HG03139 (cell line): ENCODE data around the gene OR2A14.
A peak's percentile ranks its signal among the peaks of the same experiment; 100 is the strongest.
"Not testable (repeated sequence)": the region's sequence is repeated elsewhere in the genome, so short reads cannot be mapped to it uniquely, and the experiment has no call there.

Experiments
- ATAC-seq: cut with Tn5 transposase; IDR thresholded peaks from one replicate; pipeline ENCODE4 v1.9.1; 2021; ENCODE audit not compliant: unreplicated experiment

OR2A14 gene, protein sequence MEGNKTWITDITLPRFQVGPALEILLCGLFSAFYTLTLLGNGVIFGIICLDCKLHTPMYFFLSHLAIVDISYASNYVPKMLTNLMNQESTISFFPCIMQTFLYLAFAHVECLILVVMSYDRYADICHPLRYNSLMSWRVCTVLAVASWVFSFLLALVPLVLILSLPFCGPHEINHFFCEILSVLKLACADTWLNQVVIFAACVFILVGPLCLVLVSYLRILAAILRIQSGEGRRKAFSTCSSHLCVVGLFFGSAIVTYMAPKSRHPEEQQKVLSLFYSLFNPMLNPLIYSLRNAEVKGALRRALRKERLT

DNA sequence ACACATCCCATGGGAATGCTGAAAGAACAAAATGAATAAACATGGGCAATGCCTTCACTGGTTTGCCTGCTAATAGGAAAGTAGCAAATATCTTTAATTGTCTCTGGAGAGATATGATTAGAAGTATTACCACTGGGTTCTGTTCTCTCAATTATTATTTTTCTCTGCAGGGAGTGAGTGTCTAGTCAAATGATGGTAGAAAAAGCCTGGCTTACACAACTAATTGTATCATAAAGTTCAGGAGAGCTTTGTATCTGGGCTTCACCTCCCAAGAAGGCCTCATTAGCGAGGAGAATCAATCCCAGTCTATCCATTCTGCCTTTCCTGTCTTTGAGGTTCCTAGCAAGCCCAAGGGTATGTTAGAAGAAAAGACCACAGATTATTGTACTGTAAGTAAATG lies at the start of gene OR2A14:
Gene OR2A14 (plus strand): TSS at position 301 of the 400 bp plus-strand sequence. CDS start 5,937 bp downstream, outside the sequence.
- ATAC-seq: no peak

DNA sequence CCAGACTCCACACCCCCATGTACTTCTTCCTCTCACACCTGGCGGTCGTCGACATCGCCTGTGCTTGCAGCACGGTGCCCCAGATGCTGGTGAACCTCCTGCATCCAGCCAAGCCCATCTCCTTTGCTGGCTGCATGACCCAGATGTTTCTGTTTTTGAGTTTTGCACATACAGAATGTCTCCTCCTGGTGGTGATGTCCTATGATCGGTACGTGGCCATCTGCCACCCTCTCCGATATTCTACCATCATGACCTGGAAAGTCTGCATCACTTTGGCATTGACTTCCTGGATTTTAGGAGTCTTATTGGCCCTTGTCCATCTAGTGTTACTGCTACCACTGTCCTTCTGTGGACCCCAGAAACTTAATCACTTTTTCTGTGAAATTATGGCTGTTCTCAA lies 48.6 kb upstream of the OR2A14 start:
- ATAC-seq: no peak

DNA sequence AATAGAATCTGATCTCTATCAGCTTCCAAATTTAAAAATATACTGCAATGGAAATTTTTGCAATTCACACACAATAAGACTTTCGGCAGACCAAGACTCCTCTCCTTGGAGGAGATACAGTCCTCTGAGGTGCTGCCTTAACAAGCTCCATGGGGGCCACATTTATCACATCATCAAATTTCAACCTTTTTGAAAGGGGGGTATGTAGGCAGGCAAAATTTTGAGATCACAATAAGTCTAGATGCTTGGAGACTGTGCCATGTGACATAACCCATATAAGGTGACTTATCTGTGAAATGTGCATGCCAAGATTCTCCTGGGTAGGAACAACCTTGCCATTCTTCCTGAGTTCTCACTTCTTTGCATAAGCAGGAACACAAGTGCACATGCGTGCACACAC lies 37.0 kb upstream of the OR2A14 start, which contains the start of gene OR2A12:
Gene OR2A12 (plus strand): TSS at position 301 of the 400 bp plus-strand sequence. CDS start 8,830 bp downstream, outside the sequence.
- no peak for ATAC-seq

DNA sequence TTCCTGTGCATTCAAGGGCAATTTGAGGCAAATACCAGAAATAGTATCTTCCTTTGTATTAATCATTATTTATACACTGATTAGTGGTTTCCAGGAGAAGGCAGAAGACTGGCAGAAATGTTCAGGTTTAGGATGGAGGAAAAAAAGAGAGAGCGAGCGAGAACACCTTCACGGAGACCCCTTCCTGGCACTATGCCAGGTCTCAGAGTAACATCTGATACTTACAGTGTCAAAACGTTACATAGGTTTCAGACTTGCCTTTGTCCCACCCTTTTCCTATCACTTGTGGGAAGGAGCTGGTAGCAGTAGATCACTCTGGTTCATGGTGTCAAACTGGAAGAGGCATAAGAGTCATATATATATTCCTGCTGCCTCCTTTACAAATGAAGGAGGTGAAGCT lies 36.2 kb upstream of the OR2A14 start:
- ATAC-seq: no peak

DNA sequence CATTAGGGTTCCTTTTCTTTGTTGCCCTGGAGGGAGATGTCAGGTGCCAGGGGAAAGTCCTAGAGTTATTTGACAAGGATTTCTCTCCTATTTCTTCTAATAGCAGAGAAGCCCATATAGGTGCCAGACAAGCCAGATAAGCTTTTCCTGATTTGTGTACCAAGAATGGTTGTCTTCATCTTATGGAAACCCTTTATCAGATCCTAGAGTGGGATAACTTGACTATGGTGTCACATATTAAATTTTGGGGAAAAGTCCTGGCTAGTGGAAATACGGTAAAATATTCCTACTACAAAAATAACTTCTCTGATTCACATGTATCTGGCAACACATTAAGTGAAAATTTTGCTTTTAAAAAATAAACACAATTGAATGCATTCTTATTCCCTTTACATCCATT lies 35.7 kb upstream of the OR2A14 start:
- ATAC-seq: no peak

DNA sequence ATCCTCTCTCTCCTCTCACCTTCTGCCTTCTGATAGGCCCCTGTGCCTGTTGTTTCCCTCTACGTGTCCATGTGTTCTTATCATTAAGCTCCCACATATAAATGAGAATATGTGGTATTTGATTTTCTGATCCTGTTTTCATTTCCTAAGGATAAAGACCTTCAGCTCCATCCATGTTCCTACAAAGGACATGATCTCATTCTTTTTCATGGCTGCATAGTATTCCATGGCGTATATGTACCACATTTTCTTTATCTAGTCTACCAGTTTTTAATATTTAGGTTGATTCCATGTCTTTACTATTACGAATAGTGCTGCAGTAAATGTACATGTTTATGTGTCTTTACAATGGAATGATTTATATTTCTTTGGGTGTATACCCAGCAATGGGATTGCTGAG lies 32.3 kb upstream of the OR2A14 start:
- ATAC-seq: no peak

DNA sequence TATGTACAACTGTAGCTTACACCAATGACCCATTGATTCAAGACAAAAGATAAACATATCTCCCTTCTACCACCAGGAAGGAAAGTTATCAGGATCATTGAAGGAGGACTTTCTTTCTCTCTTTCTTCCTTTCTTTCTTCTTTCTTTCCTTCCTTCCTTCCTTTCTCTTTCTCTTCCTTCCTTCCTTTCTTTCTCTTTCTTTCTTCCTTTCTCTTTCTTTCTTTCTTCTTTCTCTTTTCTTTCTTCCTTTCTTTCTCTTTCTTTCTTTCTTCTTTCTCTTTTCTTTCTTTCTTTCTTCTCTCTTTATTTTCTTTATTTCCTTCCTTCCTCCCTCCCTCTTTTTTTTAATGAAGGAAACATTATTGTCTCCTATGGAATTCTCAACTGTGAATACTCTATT lies 24.2 kb upstream of the OR2A14 start:
- ATAC-seq: no peak

DNA sequence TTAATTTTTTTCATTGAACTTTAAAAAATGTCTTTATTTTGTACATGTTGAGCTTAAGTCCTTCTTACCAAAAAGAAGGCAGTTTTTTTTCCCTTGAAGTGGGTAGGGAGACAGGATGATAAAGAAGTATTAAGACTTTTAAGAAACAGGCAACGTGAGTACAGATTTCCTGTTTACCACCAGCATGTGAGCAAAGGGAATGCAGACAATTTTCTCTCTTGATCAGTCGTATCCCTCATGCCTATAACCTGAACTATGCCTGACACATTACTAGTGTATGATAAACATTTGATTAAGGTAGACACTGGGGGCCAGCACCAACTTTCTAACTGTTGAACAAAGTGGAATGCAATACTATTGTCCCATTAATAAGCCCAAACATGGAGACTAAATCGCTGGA lies 22.4 kb upstream of the OR2A14 start:
- ATAC-seq: no peak

DNA sequence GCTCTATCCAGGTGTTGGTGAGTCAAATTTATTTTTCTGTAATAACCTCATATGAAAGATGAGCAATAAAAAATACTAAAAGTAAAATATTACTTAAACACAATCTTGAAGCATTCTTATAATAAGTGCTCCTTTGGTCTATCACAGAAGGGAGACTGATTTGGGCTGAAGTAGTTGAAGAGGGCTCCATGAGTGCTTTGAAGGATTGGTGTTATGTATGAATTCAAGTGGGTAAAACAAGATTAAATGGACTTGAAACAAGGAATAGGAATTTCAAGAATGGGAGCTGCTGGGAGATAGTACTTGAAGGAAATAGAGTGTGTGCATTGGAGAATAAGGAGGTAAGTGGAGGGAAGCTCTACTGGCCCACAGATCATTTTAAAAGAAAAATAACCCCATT lies 20.9 kb upstream of the OR2A14 start:
- no peak for ATAC-seq

DNA sequence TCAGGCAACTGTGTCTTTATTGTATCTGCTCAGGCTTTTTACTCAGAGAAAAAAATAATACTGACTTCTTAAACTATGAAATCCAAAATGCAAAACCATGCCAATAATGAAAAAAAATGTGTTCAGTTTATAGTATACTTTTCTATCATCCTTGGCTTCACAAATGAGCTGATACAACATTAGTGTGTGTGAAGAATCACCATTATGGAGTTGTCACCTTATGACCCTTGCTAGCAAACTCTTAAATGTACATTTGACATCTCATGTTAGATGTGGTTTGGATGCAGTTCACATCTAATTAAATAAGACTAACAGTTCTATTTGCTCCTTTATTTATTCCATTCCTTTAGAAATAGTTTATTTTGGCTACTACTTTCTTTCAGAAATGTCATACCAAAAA lies 17.8 kb upstream of the OR2A14 start:
- no peak for ATAC-seq

DNA sequence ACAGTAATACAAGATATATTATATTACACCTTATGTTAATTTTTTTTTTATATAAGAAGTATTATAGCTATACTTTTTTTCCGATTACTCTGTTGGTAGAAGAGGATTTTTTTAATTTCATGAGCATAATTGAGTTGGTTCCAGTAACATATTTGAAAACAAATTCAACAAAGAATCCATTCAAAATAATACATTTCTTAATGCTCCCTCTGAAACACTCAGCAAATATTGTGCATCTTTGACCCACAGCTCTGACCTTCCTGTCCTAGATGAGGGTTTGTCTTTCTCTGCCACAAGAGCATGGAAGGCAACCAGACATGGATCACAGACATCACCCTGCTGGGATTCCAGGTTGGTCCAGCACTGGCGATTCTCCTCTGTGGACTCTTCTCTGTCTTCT lies 13.7 kb upstream of the OR2A14 start, which contains the start of gene OR2A2:
Gene OR2A2 (plus strand): TSS at position 301 of the 400 bp plus-strand sequence. CDS start 0 bp downstream, at position 301.
- ATAC-seq: no peak

DNA sequence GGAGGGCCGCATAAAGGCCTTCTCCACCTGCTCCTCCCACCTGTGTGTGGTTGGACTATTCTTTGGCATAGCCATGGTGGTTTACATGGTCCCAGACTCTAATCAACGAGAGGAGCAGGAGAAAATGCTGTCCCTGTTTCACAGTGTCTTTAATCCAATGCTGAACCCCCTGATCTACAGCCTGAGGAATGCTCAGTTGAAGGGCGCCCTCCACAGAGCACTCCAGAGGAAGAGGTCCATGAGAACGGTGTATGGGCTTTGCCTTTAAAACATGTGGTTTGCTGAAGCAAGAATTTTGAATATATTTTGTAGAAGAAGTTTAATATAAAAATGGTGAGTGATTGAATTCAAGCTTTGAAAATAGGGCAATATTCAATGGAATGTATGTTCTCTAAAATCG lies 12.7 kb upstream of the OR2A14 start:
- ATAC-seq: no peak

DNA sequence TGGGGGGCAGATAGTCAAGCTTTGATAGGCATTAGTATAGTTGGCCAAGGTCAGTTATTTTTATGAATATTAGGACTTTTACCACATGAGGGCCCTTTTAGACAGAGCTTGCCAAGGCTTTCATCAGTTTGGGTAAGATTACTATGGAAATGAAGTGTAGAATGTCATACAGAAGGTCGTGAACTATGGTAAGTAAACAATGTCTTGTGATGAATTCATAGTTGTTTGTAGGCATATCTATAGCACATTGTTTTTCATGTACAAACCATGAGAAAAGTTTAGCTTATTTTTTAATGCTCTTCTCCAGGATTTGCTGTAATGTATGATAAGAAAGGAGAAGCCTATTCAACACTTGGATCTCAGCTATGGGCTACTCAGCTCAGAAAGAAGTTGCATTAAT lies 9.3 kb upstream of the OR2A14 start:
- no peak for ATAC-seq

DNA sequence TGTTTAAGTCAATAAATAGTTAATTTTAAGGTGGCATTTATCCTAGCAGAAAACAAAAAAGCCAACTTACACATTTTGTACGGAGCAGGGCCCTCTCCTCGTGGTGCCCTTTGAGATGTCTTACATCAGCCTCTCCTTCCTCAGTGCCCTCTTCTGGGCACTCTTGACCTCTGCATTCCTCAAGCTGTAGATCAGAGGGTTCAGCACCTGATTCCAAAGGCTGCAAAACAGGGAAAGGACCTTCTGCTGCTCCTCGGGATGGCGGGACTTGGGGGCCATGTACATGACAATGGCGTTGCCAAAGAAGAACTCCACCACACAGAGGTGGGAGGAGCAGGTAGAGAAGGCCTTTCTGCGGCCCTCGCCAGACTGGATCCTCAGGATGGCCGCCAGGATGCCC lies 4.6 kb upstream of the OR2A14 start:
- no peak for ATAC-seq

DNA sequence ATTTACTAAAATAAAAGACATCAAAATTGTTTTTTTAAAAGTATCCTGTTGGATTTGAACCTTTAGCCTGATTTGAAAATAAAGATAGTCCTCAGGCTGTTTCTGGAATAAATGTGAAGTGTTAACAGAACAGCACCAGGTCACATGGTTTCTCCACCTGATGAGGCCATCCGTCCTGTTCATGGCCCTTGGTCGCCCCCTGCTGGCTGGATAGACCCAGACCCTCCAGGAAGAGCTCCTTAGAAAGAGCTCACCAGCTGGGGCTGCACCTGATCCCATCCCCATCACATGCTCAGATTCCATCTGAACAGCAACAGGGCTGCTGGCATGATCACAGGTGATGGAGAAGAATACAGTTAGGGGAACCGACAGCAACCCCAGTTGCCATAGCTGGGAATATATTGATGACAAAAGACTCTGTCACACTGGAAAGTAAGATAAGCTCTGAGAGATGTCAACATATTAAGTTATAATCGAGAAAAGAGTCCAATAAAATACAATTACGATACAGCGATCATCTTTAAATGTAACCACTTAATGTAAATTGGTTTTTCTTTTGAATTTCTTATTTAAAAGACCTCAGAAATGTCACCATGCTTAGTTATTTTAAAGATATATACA lies 4.8 kb downstream of the OR2A14 start:
- ATAC-seq: peak; percentile 99

DNA sequence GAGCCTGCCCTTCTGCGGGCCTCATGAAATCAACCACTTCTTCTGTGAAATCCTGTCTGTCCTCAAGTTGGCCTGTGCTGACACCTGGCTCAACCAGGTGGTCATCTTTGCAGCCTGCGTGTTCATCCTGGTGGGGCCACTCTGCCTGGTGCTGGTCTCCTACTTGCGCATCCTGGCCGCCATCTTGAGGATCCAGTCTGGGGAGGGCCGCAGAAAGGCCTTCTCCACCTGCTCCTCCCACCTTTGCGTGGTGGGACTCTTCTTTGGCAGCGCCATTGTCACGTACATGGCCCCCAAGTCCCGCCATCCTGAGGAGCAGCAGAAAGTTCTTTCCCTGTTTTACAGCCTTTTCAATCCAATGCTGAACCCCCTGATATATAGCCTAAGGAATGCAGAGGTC lies 6.6 kb downstream of the OR2A14 start:
- not testable (repeated sequence) for ATAC-seq

DNA sequence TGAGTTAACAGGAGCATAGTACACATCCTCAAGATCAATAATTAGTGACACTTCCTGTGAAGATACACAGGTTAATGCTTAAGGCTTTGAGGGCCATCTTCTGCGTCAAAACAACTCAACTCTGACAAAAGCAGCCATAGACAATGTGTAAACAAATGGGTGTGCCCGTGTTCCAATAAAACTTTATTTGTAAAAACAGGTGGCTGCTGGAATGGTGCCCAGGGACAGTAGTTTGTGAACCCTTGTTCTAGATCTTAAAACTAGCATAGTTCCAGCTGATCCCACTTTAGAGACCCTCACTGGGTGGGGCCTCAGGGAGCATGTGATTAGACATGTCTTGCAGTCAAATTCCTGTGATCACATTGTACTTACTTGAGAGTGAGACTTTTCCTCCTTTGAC lies 7.8 kb downstream of the OR2A14 start:
- no peak for ATAC-seq

DNA sequence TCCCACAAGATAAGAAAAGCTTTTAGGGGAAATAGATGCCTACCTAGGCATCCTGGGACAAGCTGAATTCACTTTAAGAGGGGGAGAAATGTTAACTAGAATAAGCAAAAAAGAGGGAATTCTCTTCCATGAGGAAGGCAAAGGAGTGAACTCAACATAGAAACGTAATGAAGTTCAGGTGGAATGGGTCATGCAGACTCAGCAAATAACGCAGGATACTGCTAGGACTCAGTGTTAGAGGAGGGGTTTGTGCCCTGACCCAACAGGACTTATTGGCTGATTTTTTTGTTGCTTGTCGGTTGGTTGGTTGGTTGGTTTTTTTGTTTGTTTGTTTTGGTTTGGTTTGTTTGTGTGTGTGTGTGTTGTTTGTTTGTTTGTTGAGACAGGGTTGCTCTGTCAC lies 9.3 kb downstream of the OR2A14 start:
- ATAC-seq: no peak

DNA sequence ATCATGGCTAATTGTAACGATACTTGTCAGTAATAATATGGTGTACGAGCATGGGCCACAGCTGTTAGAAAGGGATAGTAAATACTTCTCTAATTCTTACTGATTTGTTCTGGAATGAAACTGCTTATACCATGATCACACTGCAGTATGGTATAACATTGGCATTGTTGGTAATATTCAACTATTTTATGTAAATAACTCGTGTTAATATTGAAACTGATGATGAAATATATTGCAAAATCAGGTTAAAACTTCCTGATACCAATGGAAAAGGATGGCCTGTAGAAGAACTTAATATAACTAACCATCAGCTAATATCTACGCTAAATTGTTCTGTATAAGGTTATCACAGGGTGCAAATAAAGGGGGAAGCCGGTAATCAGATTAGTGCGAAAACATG lies 10.3 kb downstream of the OR2A14 start:
- ATAC-seq: no peak

DNA sequence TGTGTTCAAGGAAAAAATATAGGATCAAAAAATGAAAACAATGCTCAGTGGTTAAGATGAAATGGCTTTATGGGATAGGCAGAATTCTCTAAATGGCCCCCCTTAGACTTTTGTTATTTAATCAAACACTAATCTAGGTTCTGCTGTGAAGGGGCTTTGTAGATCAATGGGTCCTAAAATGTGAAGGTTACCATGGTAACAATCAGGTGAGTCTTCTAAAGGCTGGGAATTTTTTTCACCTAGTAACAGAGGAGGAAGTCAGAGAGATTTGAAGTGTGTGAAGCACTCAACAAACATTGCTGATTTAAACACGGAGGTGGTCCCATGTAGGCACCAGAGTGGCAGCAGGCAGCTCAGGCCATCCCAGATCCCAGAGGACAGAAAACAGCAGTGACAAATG lies 11.1 kb downstream of the OR2A14 start:
- no peak for ATAC-seq

DNA sequence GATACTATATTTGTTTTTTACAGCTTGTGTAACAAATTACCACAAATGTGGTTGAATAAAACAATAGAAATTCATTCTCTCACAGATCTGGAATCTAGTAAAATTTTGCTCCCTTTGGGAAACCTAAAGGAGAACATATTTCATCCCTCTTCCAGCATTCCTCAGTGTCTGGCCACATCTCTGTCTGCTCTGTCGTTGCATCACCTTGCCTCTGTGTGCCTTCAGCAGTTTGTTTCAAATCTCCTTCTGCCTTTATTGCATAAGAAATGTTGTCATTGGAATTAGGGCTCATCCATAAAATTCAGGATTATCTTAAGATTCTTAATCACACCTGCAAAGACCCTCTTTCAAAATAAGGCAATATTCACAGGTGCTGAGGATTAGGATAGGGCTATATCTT lies 14.5 kb downstream of the OR2A14 start:
- no peak for ATAC-seq

DNA sequence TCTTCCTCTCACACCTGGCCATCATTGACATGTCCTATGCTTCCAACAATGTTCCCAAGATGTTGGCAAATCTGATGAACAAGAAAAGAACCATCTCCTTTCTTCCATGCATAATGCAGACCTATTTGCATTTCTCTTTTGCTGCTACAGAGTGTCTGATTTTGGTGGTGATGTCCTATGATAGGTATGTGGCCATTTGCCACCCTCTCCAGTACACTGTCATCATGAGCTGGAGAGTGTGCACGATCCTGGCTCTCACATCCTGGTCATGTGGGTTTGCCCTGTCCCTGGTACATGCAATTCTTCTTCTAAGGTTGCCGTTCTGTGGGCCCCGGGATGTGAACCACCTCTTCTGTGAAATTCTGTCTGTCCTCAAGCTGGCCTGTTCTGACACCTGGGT lies 19.2 kb downstream of the OR2A14 start:
- ATAC-seq: no peak

DNA sequence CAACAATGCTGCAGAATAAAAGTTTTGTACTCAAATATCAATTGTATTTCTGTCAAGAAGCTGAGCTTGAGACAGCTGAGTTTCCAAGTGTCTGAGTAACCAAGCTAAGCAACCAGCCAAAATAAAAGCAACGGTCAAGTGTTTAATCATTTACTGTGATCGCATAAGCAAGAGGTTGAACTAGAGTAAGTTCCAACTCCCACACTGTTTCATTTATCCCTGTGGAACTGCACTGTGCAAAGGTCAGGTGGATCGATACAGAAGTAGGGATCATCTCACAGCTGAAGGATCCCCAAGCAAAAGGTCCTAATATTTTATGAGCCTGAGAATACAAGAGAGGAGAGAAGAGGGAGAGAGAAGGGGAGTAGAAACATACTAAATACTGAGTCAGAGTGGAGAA lies 21.4 kb downstream of the OR2A14 start:
- ATAC-seq: no peak
